Skeletal muscle tissue (tissue), 4 donors: Measurements from ENCODE around the gene HOXD8. TPM values are rescaled to one million over a fixed set of nuclear protein-coding genes. Genes with fewer than 3 reads are reported as not detected.

ENCODE experiments used
- H3K27ac ChIP-seq: one replicate; pipeline ENCODE4 v1.7.0; 2013; ENCODE audit warnings: mild to moderate bottlenecking, low read depth, low read length, inconsistent platforms
- H3K27me3 ChIP-seq, 3 donors: one replicate each; pipeline ENCODE4 v1.7.0; 2013; ENCODE audit warnings: low read length in 3 of 3; ENCODE audit not compliant: control insufficient read depth in 3 of 3, insufficient read depth in 3 of 3
- H3K36me3 ChIP-seq, 3 donors: one replicate each; pipeline ENCODE4 v1.7.0; 2013; ENCODE audit warnings: low read length in 3 of 3; ENCODE audit not compliant: control insufficient read depth in 3 of 3, insufficient read depth in 3 of 3
- H3K4me1 ChIP-seq, 3 donors: one replicate each; pipeline ENCODE4 v1.7.0; 2013; ENCODE audit warnings: low read length in 3 of 3, mild to moderate bottlenecking in 3 of 3; ENCODE audit not compliant: control insufficient read depth in 3 of 3, insufficient read depth in 3 of 3
- H3K4me3 ChIP-seq, 3 donors: one replicate each; pipeline ENCODE4 v1.7.0; 2013; ENCODE audit warnings: low read length in 3 of 3
- H3K9ac ChIP-seq, 3 donors: one replicate each; pipeline ENCODE4 v1.7.0; 2013; ENCODE audit warnings: low read length in 3 of 3, mild to moderate bottlenecking in 3 of 3, moderate library complexity in 2 of 3, low read depth in 1 of 3
- H3K9me3 ChIP-seq, 3 donors: one replicate each; pipeline ENCODE4 v1.7.0; 2013; ENCODE audit warnings: low read length in 3 of 3; ENCODE audit not compliant: control insufficient read depth in 3 of 3
- total RNA-seq: library from RNA; depleted of rRNA; stranded (reverse); fragments of >200 nt; gene quantifications from one replicate; pipeline ENCODE4 v1.2.3, GENCODE V29; 2014
- donor health status: Osteomylitis.

HOXD8 gene
- total RNA-seq, 1 donor from 2014 or later, result 18.8 TPM

- H3K9ac ChIP-seq, result no peak overlapping the region
- no peak overlapping the region for H3K4me3 ChIP-seq
These were observed 23.1 kb downstream of the HOXD8 start for GRCh38 chr2:176152350-176153181.

GRCh38 chr2:176154576-176155252 is 25.2 kb downstream of the HOXD8 start:
- peaks cover 0 to 6% (median 3%) of the 10 kb centered on the region in 3 donors for H3K4me1 ChIP-seq
- H3K9me3 ChIP-seq, result no peaks in the 10 kb centered on the region
- H3K27ac ChIP-seq, result no peak overlapping the region
- no peak overlapping the region for H3K4me3 ChIP-seq
- H3K36me3 ChIP-seq, result peaks cover 0 to 6% (median 0%) of the 10 kb centered on the region in 3 donors
- no peak overlapping the region for H3K9ac ChIP-seq
- H3K27me3 ChIP-seq, result peaks cover 15 to 50% (median 29%) of the 10 kb centered on the region in 3 donors

More at GRCh38 chr2:176152350-176153181, 23.1 kb downstream of the HOXD8 start:
- H3K36me3 ChIP-seq, result peaks cover 0 to 6% (median 0%) of the 10 kb centered on the region in 3 donors
- H3K27me3 ChIP-seq, result peaks cover 5 to 40% (median 24%) of the 10 kb centered on the region in 3 donors
- no peak overlapping the region for H3K27ac ChIP-seq
- H3K4me1 ChIP-seq, result no peaks in the 10 kb centered on the region
- no peaks in the 10 kb centered on the region for H3K9me3 ChIP-seq

GRCh38 chr2:176155356-176156044 is 26.0 kb downstream of the HOXD8 start:
- Histone ChIP-seq H3K9ac (no peak overlapping the region), H3K4me3 (no peak overlapping the region), H3K9me3 (no peaks in the 10 kb centered on the region), H3K36me3 (peaks cover 0 to 2% (median 0%) of the 10 kb centered on the region in 3 donors), H3K27me3 (peaks cover 19 to 56% (median 35%) of the 10 kb centered on the region in 3 donors), H3K27ac (no peak overlapping the region), H3K4me1 (peaks cover 0 to 13% (median 10%) of the 10 kb centered on the region in 3 donors)

- no peak overlapping the region for H3K27ac ChIP-seq
- H3K36me3 ChIP-seq, result peaks cover 0 to 2% (median 0%) of the 10 kb centered on the region in 3 donors
These were observed 26.8 kb downstream of the HOXD8 start for GRCh38 chr2:176156301-176156806.

GRCh38 chr2:176156807-176157498 is 27.4 kb downstream of the HOXD8 start, which contains the start of gene HOXD3:
HOXD3 (plus strand) TSS chr2:176157307; CDS start chr2:176169115, 11,808 bp downstream.
- Histone ChIP-seq H3K27me3 (peaks cover 25 to 57% (median 37%) of the 10 kb centered on the region in 3 donors), H3K9ac (no peak within 1 kb of the TSS), H3K9me3 (no peaks in the 10 kb centered on the region), H3K27ac (no peak within 1 kb of the TSS), H3K4me1 (peaks cover 4 to 19% (median 14%) of the 10 kb centered on the region in 3 donors), H3K36me3 (peaks cover 0 to 2% (median 0%) of the 10 kb centered on the region in 3 donors), H3K4me3 (peak within 1 kb of the TSS in 1 of 3 donors; percentile 29)

More at GRCh38 chr2:176156301-176156806, 26.8 kb downstream of the HOXD8 start:
- Histone ChIP-seq H3K27me3 (peaks cover 25 to 57% (median 39%) of the 10 kb centered on the region in 3 donors), H3K9ac (no peak overlapping the region), H3K4me1 (peaks cover 0 to 16% (median 10%) of the 10 kb centered on the region in 3 donors), H3K9me3 (no peaks in the 10 kb centered on the region), H3K4me3 (no peak overlapping the region)

GRCh38 chr2:176157499-176158185 is 28.1 kb downstream of the HOXD8 start:
- peaks cover 30 to 63% (median 41%) of the 10 kb centered on the region in 3 donors for H3K27me3 ChIP-seq
- peaks cover 9 to 19% (median 15%) of the 10 kb centered on the region in 3 donors for H3K4me1 ChIP-seq
- H3K9me3 ChIP-seq, result no peaks in the 10 kb centered on the region
- H3K36me3 ChIP-seq, result peaks cover 0 to 2% (median 0%) of the 10 kb centered on the region in 3 donors
- H3K9ac ChIP-seq, result no peak overlapping the region
- peak overlapping the region in 1 of 3 donors; percentile 29 for H3K4me3 ChIP-seq
- no peak overlapping the region for H3K27ac ChIP-seq

GRCh38 chr2:176158186-176158591 is 28.7 kb downstream of the HOXD8 start:
- H3K27ac ChIP-seq, result no peak overlapping the region
- no peak overlapping the region for H3K4me3 ChIP-seq
- no peaks in the 10 kb centered on the region for H3K36me3 ChIP-seq
- H3K9ac ChIP-seq, result no peak overlapping the region
- H3K4me1 ChIP-seq, result peaks cover 9 to 19% (median 15%) of the 10 kb centered on the region in 3 donors
- peaks cover 32 to 64% (median 41%) of the 10 kb centered on the region in 3 donors for H3K27me3 ChIP-seq
- H3K9me3 ChIP-seq, result no peaks in the 10 kb centered on the region

GRCh38 chr2:176158855-176159662 is 29.6 kb downstream of the HOXD8 start:
- no peaks in the 10 kb centered on the region for H3K36me3 ChIP-seq
- no peaks in the 10 kb centered on the region for H3K9me3 ChIP-seq
- H3K4me3 ChIP-seq, result no peak overlapping the region
- no peak overlapping the region for H3K9ac ChIP-seq
- H3K4me1 ChIP-seq, result peaks cover 9 to 19% (median 15%) of the 10 kb centered on the region in 3 donors
- no peak overlapping the region for H3K27ac ChIP-seq
- H3K27me3 ChIP-seq, result peaks cover 40 to 72% (median 42%) of the 10 kb centered on the region in 3 donors
